Activated gamma-delta T cell treated with Interleukin-2 at 50 U/mL for 16 hours (primary cell): ENCODE results near the gene WDR75.

Experiments used
- DNase-seq: peaks from one replicate; pipeline ENCODE4 v3.0.0-alpha.2; 2020

The WDR75 gene

GRCh38 chr2:189501487-189501886 lies 60.2 kb downstream of the WDR75 start:
- DNase-seq: no peak

GRCh38 chr2:189502714-189503113 lies 61.4 kb downstream of the WDR75 start:
- DNase-seq: no peak

- DNase-seq: no peak
Measured at GRCh38 chr2:189504238-189504637, 63.0 kb downstream of the WDR75 start.

- no peak for DNase-seq
Measured at GRCh38 chr2:189505492-189505891, 64.2 kb downstream of the WDR75 start.

GRCh38 chr2:189506514-189506976 lies 65.3 kb downstream of the WDR75 start:
- DNase-seq: no peak

- DNase-seq: no peak
Measured at GRCh38 chr2:189511210-189511959, 70.1 kb downstream of the WDR75 start.

- DNase-seq: no peak
Measured at GRCh38 chr2:189511960-189512319, 70.7 kb downstream of the WDR75 start.

- DNase-seq: no peak
Measured at GRCh38 chr2:189512879-189513278, 71.6 kb downstream of the WDR75 start.

GRCh38 chr2:189514104-189514503 lies 72.8 kb downstream of the WDR75 start:
- DNase-seq: no peak

GRCh38 chr2:189515264-189515663 lies 74.0 kb downstream of the WDR75 start:
- DNase-seq: no peak

GRCh38 chr2:189516546-189516945 lies 75.3 kb downstream of the WDR75 start:
- DNase-seq: no peak

- no peak for DNase-seq
Measured at GRCh38 chr2:189517847-189518535, 76.7 kb downstream of the WDR75 start.

- DNase-seq: no peak
Measured at GRCh38 chr2:189519631-189520387, 78.5 kb downstream of the WDR75 start.

- DNase-seq: no peak
Measured at GRCh38 chr2:189521699-189522434, 80.6 kb downstream of the WDR75 start.

- DNase-seq: no peak
Measured at GRCh38 chr2:189522435-189523151, 81.3 kb downstream of the WDR75 start.

- DNase-seq: no peak
Measured at GRCh38 chr2:189524746-189525145, 83.5 kb downstream of the WDR75 start.
